WTC11 (cell line): ENCODE measurements around the gene DNAJC15.

Experiments
- IRF2 ChIP-seq: sonication (generic); formaldehyde crosslinking; IDR thresholded peaks from 2 replicates; pipeline ENCODE4 v1.8.0; 2022; ENCODE audit warnings: low read depth, missing genetic modification reagents, borderline replicate concordance
- ZNF263 ChIP-seq: sonication (generic); formaldehyde crosslinking; IDR thresholded peaks from 2 replicates; pipeline ENCODE4 v1.8.1; 2022; ENCODE audit warnings: low read depth, mild to moderate bottlenecking, moderate library complexity, missing genetic modification reagents
- TF ChIP-seq, protein P1 (sequence below): sonication (generic); formaldehyde crosslinking; IDR thresholded peaks from 2 replicates; pipeline ENCODE4 v1.8.0; 2023; ENCODE audit warnings: missing genetic modification reagents
- TF ChIP-seq, protein P2 (sequence below): fragments of 250-450 bp; sonication (Bioruptor Pico); IDR thresholded peaks from 2 replicates; pipeline ENCODE4 v1.9.0; 2021; ENCODE audit warnings: moderate library complexity, mild to moderate bottlenecking, inconsistent platforms, borderline replicate concordance
- TF ChIP-seq, protein P3 (sequence below): fragments of 200-600 bp; IDR thresholded peaks from 2 replicates; pipeline ENCODE4 v1.8.0; 2022; ENCODE audit warnings: antibody characterized with exemption
- TF ChIP-seq, protein P4 (sequence below): sonication (generic); formaldehyde crosslinking; IDR thresholded peaks from 2 replicates; pipeline ENCODE4 v1.8.1; 2023; ENCODE audit warnings: mild to moderate bottlenecking, missing genetic modification reagents, moderate library complexity
- TF ChIP-seq, protein P5 (sequence below): sonication (generic); formaldehyde crosslinking; IDR thresholded peaks from 2 replicates; pipeline ENCODE4 v1.8.1; 2023; ENCODE audit warnings: mild to moderate bottlenecking, missing genetic modification reagents, moderate library complexity

DNA sequence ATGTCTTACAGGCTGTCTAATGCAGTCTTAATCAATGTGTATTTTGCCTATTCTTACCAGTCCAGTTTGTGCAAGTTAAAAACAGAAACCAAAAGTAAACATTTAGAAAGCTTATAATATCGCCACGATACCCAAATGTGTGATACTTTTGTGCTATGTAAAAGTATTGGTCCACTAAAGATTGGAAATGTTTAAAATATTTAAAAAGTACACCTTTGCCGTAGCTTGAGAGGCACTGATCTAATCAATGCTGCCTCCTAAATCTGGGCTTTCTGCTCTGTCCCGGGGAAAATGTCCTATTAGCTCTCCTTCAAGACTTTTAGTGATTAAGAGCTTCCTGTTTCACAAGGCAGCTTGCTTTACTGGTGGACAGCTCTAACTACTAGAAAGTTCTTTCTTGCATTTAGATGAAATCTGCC, 64.7 kb downstream of the DNAJC15 start:
- TF ChIP-seq, protein P1, sequence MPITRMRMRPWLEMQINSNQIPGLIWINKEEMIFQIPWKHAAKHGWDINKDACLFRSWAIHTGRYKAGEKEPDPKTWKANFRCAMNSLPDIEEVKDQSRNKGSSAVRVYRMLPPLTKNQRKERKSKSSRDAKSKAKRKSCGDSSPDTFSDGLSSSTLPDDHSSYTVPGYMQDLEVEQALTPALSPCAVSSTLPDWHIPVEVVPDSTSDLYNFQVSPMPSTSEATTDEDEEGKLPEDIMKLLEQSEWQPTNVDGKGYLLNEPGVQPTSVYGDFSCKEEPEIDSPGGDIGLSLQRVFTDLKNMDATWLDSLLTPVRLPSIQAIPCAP (CRISPR knock-in tag) = no peak
- TF ChIP-seq IRF2 (CRISPR knock-in tag) (no peak), ZNF263 (no peak)
- TF ChIP-seq, protein P2, sequence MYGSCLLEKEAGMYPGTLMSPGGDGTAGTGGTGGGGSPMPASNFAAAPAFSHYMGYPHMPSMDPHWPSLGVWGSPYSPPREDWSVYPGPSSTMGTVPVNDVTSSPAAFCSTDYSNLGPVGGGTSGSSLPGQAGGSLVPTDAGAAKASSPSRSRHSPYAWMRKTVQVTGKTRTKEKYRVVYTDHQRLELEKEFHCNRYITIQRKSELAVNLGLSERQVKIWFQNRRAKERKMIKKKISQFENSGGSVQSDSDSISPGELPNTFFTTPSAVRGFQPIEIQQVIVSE = no peak
- TF ChIP-seq, protein P3, sequence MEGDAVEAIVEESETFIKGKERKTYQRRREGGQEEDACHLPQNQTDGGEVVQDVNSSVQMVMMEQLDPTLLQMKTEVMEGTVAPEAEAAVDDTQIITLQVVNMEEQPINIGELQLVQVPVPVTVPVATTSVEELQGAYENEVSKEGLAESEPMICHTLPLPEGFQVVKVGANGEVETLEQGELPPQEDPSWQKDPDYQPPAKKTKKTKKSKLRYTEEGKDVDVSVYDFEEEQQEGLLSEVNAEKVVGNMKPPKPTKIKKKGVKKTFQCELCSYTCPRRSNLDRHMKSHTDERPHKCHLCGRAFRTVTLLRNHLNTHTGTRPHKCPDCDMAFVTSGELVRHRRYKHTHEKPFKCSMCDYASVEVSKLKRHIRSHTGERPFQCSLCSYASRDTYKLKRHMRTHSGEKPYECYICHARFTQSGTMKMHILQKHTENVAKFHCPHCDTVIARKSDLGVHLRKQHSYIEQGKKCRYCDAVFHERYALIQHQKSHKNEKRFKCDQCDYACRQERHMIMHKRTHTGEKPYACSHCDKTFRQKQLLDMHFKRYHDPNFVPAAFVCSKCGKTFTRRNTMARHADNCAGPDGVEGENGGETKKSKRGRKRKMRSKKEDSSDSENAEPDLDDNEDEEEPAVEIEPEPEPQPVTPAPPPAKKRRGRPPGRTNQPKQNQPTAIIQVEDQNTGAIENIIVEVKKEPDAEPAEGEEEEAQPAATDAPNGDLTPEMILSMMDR = no peak
- TF ChIP-seq, protein P4, sequence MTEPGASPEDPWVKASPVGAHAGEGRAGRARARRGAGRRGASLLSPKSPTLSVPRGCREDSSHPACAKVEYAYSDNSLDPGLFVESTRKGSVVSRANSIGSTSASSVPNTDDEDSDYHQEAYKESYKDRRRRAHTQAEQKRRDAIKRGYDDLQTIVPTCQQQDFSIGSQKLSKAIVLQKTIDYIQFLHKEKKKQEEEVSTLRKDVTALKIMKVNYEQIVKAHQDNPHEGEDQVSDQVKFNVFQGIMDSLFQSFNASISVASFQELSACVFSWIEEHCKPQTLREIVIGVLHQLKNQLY = no peak
- TF ChIP-seq, protein P5, sequence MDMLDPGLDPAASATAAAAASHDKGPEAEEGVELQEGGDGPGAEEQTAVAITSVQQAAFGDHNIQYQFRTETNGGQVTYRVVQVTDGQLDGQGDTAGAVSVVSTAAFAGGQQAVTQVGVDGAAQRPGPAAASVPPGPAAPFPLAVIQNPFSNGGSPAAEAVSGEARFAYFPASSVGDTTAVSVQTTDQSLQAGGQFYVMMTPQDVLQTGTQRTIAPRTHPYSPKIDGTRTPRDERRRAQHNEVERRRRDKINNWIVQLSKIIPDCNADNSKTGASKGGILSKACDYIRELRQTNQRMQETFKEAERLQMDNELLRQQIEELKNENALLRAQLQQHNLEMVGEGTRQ (CRISPR knock-in tag) = no peak
